Tibial nerve (tissue), 4 donors: ENCODE data around the gene NPPA. TPM values are rescaled to one million over a fixed set of nuclear protein-coding genes. Genes with fewer than 3 reads are reported as not detected.

Source experiments
- DNase-seq, 2 donors: peaks; one replicate each; pipeline ENCODE4 v3.0.0-alpha.2; 2019; ENCODE audit warnings: low spot score in 2 of 2
- H3K27ac ChIP-seq, 4 donors: fragments of 200-600 bp; sonication (generic) in 3 of 4; one replicate each; pipeline ENCODE4 v1.5.1; 2017 to 2019; ENCODE audit warnings: mild to moderate bottlenecking in 1 of 4
- H3K27me3 ChIP-seq, 2 donors: fragments of 200-600 bp; sonication (generic) in 1 of 2; one replicate each; pipeline versions ENCODE4 v1.5.1 to v1.6.0; 2017 to 2019
- H3K36me3 ChIP-seq, 3 donors: fragments of 200-600 bp; sonication (generic); one replicate each; pipeline ENCODE4 v1.5.1; 2018 to 2019
- H3K4me1 ChIP-seq, 4 donors: fragments of 200-600 bp; sonication (generic) in 3 of 4; one replicate each; pipeline ENCODE4 v1.5.1; 2017 to 2019
- H3K4me3 ChIP-seq, 4 donors: fragments of 200-600 bp; sonication (generic) in 3 of 4; one replicate each; pipeline ENCODE4 v1.5.1; 2017 to 2019; ENCODE audit warnings: mild to moderate bottlenecking in 1 of 4, moderate library complexity in 1 of 4
- H3K9me3 ChIP-seq, 4 donors: fragments of 200-600 bp; sonication (generic) in 3 of 4; one replicate each; pipeline ENCODE4 v1.5.1; 2017 to 2019
- CTCF ChIP-seq, 5 experiments: fragments of 200-600 bp in 3 of 5; fragments of 450-650 bp in 2 of 5; sonication (generic) in 3 of 5; IDR thresholded peaks; one replicate each; pipeline ENCODE4 v1.5.1; 2016 to 2019; ENCODE audit warnings: antibody characterized with exemption in 5 of 5, mild to moderate bottlenecking in 3 of 5, moderate library complexity in 2 of 5
- EP300 ChIP-seq, 2 donors: sonication (generic); formaldehyde crosslinking; IDR thresholded peaks; one replicate each; pipeline ENCODE4 v1.6.1; 2017; ENCODE audit warnings: antibody characterized with exemption in 2 of 2, mild to moderate bottlenecking in 1 of 2
- POLR2A ChIP-seq, 2 donors: fragments of 450-650 bp; IDR thresholded peaks; one replicate each; pipeline ENCODE4 v1.6.1; 2017; ENCODE audit warnings: antibody characterized with exemption in 2 of 2, mild to moderate bottlenecking in 2 of 2, moderate library complexity in 2 of 2
- WGBS, 2 donors: methylation state at CpG; one replicate each; pipeline ENCODE4 v1.1.5; 2018; 5-methylcytosine and 5-hydroxymethylcytosine counted together
- total RNA-seq, 4 donors: library from RNA; depleted of rRNA; stranded (reverse); fragments of >200 nt; gene quantifications; one replicate each; pipeline ENCODE4 v1.1.0, GENCODE V29; 2016

The NPPA gene
- total RNA-seq, 4 donors from 2014 or later = 3.0 TPM; not detected in 3

GRCh38 chr1:11817192-11817591 lies 30.4 kb downstream of the NPPA start:
- H3K36me3 ChIP-seq = peaks cover 3 to 88% (median 9%) of the 10 kb centered on the region in 3 donors
- 90 to 95% methylated on average over 12 of the region's 12 CpGs for WGBS, 2 donors
- H3K9me3 ChIP-seq = no peaks in the 10 kb centered on the region
- TF ChIP-seq POLR2A (IDR thresholded peaks at IDR 0.05) (no peak), EP300 (IDR thresholded peaks at IDR 0.05) (no peak), CTCF (IDR thresholded peaks at IDR 0.05) (no peak)
- H3K4me3 ChIP-seq = no peak overlapping the region
- H3K4me1 ChIP-seq = no peaks in the 10 kb centered on the region
- no peak for DNase-seq
- H3K27me3 ChIP-seq = no peaks in the 10 kb centered on the region
- no peak overlapping the region for H3K27ac ChIP-seq

- 83 to 92% methylated on average over 5 of the region's 5 CpGs for WGBS, 2 donors
- no peaks in the 10 kb centered on the region for H3K27me3 ChIP-seq
- no peak for TF ChIP-seq POLR2A (IDR thresholded peaks at IDR 0.05)
- no peak for TF ChIP-seq EP300 (IDR thresholded peaks at IDR 0.05)
- TF ChIP-seq CTCF (IDR thresholded peaks at IDR 0.05) = no peak
- H3K4me1 ChIP-seq = peaks cover 0 to 15% (median 2%) of the 10 kb centered on the region in 4 donors
- H3K4me3 ChIP-seq = no peak overlapping the region
- no peaks in the 10 kb centered on the region for H3K9me3 ChIP-seq
- H3K36me3 ChIP-seq = peaks cover 3 to 85% (median 9%) of the 10 kb centered on the region in 3 donors
- H3K27ac ChIP-seq = no peak overlapping the region
- no peak for DNase-seq
These were observed 34.6 kb downstream of the NPPA start for GRCh38 chr1:11813021-11813420.

- DNase-seq = no peak
- 35 to 48% methylated on average over 2 of the region's 2 CpGs for WGBS, 2 donors
- peak overlapping the region; percentile 62 to 89 (median 78) for H3K4me3 ChIP-seq
- H3K27ac ChIP-seq = peak overlapping the region; percentile 94 to 99 (median 97)
- H3K27me3 ChIP-seq = no peaks in the 10 kb centered on the region
- H3K9me3 ChIP-seq = no peaks in the 10 kb centered on the region
- no peak for TF ChIP-seq CTCF (IDR thresholded peaks at IDR 0.05)
- H3K4me1 ChIP-seq = peaks cover 0 to 60% (median 31%) of the 10 kb centered on the region in 4 donors
- H3K36me3 ChIP-seq = peaks cover 0 to 35% (median 0%) of the 10 kb centered on the region in 3 donors
These were observed 40.5 kb downstream of the NPPA start for GRCh38 chr1:11807133-11807532.

GRCh38 chr1:11806307-11806936 lies 41.2 kb downstream of the NPPA start:
- 1% methylated on average over 15 to 20 of the region's 20 CpGs for WGBS, 2 donors
- H3K36me3 ChIP-seq = peaks cover 0 to 28% (median 0%) of the 10 kb centered on the region in 3 donors
- no peaks in the 10 kb centered on the region for H3K27me3 ChIP-seq
- no peak for DNase-seq
- peak overlapping the region; percentile 94 to 99 (median 97) for H3K27ac ChIP-seq
- no peak for TF ChIP-seq CTCF (IDR thresholded peaks at IDR 0.05)
- TF ChIP-seq POLR2A (IDR thresholded peaks at IDR 0.05) = no peak
- TF ChIP-seq EP300 (IDR thresholded peaks at IDR 0.05) = no peak
- no peaks in the 10 kb centered on the region for H3K9me3 ChIP-seq
- peaks cover 0 to 67% (median 32%) of the 10 kb centered on the region in 4 donors for H3K4me1 ChIP-seq
- peak overlapping the region; percentile 62 to 89 (median 78) for H3K4me3 ChIP-seq

DNA sequence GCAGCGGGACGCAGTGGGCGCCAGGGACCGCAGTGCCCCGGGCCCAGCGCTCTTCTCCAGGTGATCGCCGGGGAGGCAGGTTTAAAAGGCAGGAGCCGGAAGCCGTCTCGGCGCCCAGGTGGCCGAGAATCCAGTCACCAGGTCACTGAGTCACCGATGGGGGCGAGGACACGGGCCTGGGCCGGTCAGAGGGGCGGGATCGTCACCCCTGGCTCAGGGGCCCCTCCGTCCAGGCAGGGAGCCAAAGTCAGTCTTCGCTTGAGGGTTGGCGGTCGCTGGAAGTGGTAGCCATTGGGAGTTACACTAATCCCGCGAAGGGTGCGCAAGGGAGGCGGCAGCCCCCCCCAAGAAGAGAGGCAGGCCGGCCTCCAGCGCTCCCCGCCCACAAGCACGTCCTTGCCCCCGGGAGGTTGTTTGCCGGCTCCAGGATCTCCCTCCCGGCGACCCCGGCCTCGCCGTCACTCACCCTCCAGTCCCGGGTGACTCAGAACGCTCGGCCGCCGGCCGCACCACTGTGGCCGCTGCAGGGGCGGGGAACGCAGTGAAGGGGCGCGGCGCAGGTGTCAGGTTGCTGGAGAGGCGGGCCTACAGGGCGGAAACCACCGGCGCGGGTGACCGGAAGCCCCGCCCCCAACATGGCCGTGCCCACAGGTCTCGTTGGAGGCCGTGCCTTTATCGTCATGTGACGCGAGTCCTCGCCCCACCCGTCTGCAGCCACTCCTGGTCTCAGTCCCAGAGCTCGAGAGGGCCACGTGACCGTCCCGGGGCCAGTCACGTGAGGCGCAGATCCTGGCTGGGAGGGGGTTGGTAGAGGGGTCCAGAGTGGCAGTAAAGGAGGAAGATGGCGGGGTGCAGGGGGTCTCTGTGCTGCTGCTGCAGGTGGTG lies 41.9 kb downstream of the NPPA start, which contains the start of the genes CLCN6 and MTHFR:
Gene CLCN6, plus strand, starts transcription at position 770 of the 885 bp plus-strand sequence. Its CDS starts 72 bp downstream, at position 842.
Gene MTHFR, minus strand, starts transcription at position 543 of the 885 bp plus-strand sequence. CDS start 2,848 bp downstream, outside the sequence.
- peak within 1 kb of the TSS; percentile 94 to 99 (median 97) for H3K27ac ChIP-seq
- WGBS, 2 donors = 0 to 1% methylated on average over 3 to 35 of the region's 72 CpGs
- no peaks in the 10 kb centered on the region for H3K9me3 ChIP-seq
- peaks cover 0 to 28% (median 5%) of the 10 kb centered on the region in 3 donors for H3K36me3 ChIP-seq
- TF ChIP-seq POLR2A (IDR thresholded peaks at IDR 0.05) (peak; percentile 95 to 99), EP300 (IDR thresholded peaks at IDR 0.05) (peak; percentile 99 to 100), CTCF (IDR thresholded peaks at IDR 0.05) (peak in 2 of 5 experiments; percentile 33 to 43)
- H3K4me1 ChIP-seq = peaks cover 0 to 74% (median 33%) of the 10 kb centered on the region in 4 donors
- H3K4me3 ChIP-seq = peak within 1 kb of the TSS; percentile 62 to 89 (median 78)
- no peaks in the 10 kb centered on the region for H3K27me3 ChIP-seq
- DNase-seq = peak; percentile 97 to 98
